GM10266 (cell line): Measurements from ENCODE around the gene OXT.
"Not testable (repeated sequence)": the region's sequence is repeated elsewhere in the genome, so short reads cannot be mapped to it uniquely, and the experiment has no call there.

Experiments
- DNase-seq: peaks from one replicate; pipeline ENCODE4 v3.0.0; 2012; ENCODE audit errors: extremely low spot score
- TF ChIP-seq, protein P1 (sequence below): IDR thresholded peaks from 2 replicates; pipeline ENCODE4 v1.5.1; 2012; ENCODE audit warnings: mild to moderate bottlenecking, low read depth; ENCODE audit not compliant: control insufficient read depth, insufficient read depth; ENCODE audit errors: missing control alignments

Gene OXT

DNA sequence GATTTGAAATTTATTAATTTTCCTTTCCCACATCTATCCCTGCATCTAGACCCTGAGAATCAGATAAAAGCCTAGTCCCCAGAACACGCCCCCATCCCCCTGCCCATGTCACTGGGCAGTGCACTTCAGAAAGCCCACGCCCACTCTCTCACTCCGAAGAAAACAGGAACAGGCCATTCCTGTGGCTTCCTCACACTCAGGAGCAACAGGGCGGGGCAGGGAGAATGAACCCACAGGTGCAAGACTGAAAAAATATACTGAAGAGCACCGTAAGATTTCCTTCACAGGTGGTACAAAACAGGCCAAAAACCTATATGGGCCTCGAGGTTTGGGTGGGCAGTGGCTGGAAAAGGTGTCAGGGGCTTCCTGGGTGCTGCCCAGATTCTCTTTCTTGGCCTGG is 3.4 kb downstream of the OXT start:
- no peak for DNase-seq
- TF ChIP-seq, protein P1, sequence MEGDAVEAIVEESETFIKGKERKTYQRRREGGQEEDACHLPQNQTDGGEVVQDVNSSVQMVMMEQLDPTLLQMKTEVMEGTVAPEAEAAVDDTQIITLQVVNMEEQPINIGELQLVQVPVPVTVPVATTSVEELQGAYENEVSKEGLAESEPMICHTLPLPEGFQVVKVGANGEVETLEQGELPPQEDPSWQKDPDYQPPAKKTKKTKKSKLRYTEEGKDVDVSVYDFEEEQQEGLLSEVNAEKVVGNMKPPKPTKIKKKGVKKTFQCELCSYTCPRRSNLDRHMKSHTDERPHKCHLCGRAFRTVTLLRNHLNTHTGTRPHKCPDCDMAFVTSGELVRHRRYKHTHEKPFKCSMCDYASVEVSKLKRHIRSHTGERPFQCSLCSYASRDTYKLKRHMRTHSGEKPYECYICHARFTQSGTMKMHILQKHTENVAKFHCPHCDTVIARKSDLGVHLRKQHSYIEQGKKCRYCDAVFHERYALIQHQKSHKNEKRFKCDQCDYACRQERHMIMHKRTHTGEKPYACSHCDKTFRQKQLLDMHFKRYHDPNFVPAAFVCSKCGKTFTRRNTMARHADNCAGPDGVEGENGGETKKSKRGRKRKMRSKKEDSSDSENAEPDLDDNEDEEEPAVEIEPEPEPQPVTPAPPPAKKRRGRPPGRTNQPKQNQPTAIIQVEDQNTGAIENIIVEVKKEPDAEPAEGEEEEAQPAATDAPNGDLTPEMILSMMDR = no peak

- not testable (repeated sequence) for DNase-seq
These were observed 3.9 kb downstream of the OXT start for GRCh38 chr20:3075315-3075714.

- TF ChIP-seq, protein P1 = no peak
- DNase-seq = no peak
These were observed 6.3 kb downstream of the OXT start for GRCh38 chr20:3077618-3078134.

DNA sequence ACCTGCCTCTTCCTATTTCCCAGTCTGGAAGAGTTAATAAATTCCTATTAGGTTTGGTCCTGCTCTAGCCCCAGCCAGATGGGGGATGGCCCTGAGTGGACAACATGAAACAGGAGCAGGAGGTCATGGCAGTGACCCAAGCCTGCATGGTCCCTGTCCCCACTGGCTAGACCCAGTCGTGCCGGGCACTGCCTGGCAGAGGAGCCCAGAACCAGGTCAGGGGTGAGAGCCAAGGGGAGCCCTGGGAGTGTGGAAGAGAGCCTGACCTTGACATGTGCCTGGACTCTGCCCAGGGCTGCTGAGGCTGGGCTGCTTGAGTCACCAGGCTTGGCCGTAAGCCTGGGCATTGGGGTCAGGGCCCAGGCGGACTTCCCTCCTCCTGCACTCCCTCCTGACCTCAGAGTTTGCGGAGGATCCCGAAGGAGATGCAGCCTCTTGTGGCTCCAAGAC is 9.5 kb downstream of the OXT start:
- no peak for DNase-seq
- TF ChIP-seq, protein P1 = no peak

GRCh38 chr20:3081641-3082040 is 10.2 kb downstream of the OXT start:
- TF ChIP-seq, protein P1 = no peak
- DNase-seq = no peak

- TF ChIP-seq, protein P1 = no peak
- no peak for DNase-seq
These were observed 11.0 kb downstream of the OXT start for GRCh38 chr20:3082306-3082951.

DNA sequence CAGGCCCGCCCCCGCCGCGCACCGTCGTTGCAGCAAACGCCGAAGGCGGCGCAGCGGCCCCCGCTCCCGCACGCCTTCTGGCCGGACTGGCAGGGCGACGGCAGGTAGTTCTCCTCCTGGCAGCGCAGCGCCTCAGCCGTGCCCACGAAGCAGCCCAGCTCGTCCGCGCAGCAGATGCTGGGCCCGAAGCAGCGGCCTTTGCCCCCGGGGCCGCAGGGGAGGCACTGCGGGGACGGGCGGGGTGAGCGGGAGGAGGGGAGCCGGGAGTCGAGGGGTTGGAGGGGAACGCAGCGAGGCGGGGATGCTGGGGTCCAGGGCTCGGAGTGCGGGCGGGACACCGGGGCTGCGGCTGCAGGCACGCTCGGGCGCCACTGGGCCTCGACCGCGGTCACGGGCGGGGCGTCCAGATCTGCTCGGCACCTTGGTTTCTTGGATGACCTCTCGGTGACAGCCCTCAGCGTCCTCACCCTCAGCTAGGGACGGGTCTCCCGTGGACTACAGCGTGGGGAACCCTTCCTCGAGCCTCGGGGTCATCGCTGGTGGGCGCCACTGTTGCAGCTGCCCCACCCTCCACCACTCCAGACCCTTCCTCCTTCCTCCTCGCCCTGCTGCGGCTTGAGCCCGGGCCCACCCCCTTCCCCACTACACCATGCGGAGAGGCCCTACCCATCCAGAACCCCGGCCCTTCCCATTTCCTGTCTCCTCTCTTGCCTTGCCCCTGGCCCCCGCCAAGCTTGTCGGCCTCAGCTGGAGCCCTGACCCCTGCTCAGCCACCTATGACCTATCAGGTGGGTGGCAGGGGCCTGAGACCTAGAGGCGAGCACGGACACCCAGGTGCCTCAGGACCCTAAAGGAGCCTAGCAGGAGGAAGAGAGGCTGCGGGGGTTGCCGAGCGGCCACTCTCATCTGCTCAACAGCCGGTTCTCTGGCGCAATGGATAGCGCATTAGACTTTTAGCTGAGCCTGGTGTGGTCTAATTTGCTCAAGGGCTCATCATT is 11.8 kb downstream of the OXT start:
- TF ChIP-seq, protein P1 = no peak
- no peak for DNase-seq
